Stomach (tissue), 4 donors: ENCODE data around the gene MSI2.

Source experiments
- EP300 ChIP-seq: sonication (generic); formaldehyde crosslinking; IDR thresholded peaks from one replicate; pipeline ENCODE4 v1.6.1; 2017; ENCODE audit warnings: antibody characterized with exemption
- POLR2A ChIP-seq, 4 donors: fragments of 450-650 bp; IDR thresholded peaks; one replicate each; pipeline ENCODE4 v1.6.1; 2016; ENCODE audit warnings: antibody characterized with exemption in 4 of 4, control low read depth in 2 of 4, mild to moderate bottlenecking in 1 of 4, moderate library complexity in 1 of 4
- POLR2AphosphoS5 ChIP-seq, 3 donors: sonication (generic); formaldehyde crosslinking; IDR thresholded peaks; one replicate each; pipeline ENCODE4 v1.6.1; 2016; ENCODE audit warnings: antibody characterized with exemption in 3 of 3
- TF ChIP-seq, protein P1 (sequence below), 7 experiments: fragments of 450-650 bp in 4 of 7; fragments of 200-600 bp in 3 of 7; sonication (generic) in 3 of 7; IDR thresholded peaks; one replicate each; pipeline ENCODE4 v1.5.1; 2016 to 2019; ENCODE audit warnings: antibody characterized with exemption in 7 of 7, control low read depth in 2 of 7, mild to moderate bottlenecking in 1 of 7

DNA sequence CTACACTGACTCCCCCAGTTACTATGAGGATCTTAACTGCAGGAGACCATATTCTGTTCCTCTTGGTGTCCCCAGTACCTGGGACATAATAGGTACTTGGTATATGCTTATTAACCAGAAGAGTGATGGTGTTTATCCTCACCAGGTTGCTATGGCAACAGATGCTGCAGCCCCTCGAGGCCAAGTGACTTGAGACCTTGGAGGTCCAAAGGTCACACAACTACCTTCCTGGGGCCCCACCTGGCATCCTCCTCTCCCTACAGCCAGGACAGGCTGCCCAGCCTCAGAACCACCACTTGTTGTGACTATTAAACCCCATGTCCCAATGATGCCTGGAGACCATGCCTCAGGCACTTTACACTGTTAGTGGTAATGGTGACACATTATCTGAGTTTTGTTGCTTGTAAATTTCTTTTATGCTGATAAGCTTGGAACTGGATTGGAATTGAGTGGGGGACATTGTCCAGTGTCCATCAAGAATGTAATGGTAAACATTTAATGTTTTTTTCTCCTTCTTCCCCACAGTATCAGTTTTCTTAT lies 299.4 kb downstream of the MSI2 start:
- TF ChIP-seq, protein P1, sequence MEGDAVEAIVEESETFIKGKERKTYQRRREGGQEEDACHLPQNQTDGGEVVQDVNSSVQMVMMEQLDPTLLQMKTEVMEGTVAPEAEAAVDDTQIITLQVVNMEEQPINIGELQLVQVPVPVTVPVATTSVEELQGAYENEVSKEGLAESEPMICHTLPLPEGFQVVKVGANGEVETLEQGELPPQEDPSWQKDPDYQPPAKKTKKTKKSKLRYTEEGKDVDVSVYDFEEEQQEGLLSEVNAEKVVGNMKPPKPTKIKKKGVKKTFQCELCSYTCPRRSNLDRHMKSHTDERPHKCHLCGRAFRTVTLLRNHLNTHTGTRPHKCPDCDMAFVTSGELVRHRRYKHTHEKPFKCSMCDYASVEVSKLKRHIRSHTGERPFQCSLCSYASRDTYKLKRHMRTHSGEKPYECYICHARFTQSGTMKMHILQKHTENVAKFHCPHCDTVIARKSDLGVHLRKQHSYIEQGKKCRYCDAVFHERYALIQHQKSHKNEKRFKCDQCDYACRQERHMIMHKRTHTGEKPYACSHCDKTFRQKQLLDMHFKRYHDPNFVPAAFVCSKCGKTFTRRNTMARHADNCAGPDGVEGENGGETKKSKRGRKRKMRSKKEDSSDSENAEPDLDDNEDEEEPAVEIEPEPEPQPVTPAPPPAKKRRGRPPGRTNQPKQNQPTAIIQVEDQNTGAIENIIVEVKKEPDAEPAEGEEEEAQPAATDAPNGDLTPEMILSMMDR (IDR thresholded peaks at IDR 0.05) = no peak
- TF ChIP-seq POLR2A (IDR thresholded peaks at IDR 0.05) (no peak), POLR2AphosphoS5 (IDR thresholded peaks at IDR 0.05) (no peak), EP300 (no peak)
